Osteocyte (in vitro differentiated cells): ENCODE measurements around the gene TAF1C. TPM values are rescaled to one million over a fixed set of nuclear protein-coding genes. Genes with fewer than 3 reads are reported as not detected.

Source experiments
- DNase-seq: peaks from one replicate; pipeline ENCODE4 v3.0.0; 2021; ENCODE audit warnings: mixed read lengths; ENCODE audit not compliant: unreplicated experiment; ENCODE audit errors: extremely low spot score
- H3K27ac Mint-ChIP-seq: one replicate; pipeline ENCODE4 v1.8.0; 2021; ENCODE audit warnings: mild to moderate bottlenecking, mixed read lengths; ENCODE audit not compliant: unreplicated experiment
- H3K27me3 Mint-ChIP-seq: one replicate; pipeline ENCODE4 v1.8.0; 2021; ENCODE audit warnings: mixed read lengths; ENCODE audit not compliant: unreplicated experiment
- H3K36me3 Mint-ChIP-seq: one replicate; pipeline ENCODE4 v1.8.0; 2021; ENCODE audit warnings: mixed read lengths; ENCODE audit not compliant: unreplicated experiment
- H3K4me1 Mint-ChIP-seq: one replicate; pipeline ENCODE4 v1.8.0; 2021; ENCODE audit warnings: mixed read lengths; ENCODE audit not compliant: unreplicated experiment
- H3K4me3 Mint-ChIP-seq: one replicate; pipeline ENCODE4 v1.8.0; 2021; ENCODE audit warnings: mild to moderate bottlenecking, moderate library complexity, mixed read lengths; ENCODE audit not compliant: unreplicated experiment
- H3K9me3 Mint-ChIP-seq: one replicate; pipeline ENCODE4 v1.8.0; 2021; ENCODE audit warnings: mixed read lengths; ENCODE audit not compliant: unreplicated experiment
- total RNA-seq: library from RNA; stranded (reverse); gene quantifications from 2 replicates; pipeline ENCODE4 v1.2.1, GENCODE V29; 2021
- TF ChIP-seq, protein P1 (sequence below): fragments of 200-600 bp; sonication (generic); IDR thresholded peaks from 2 replicates; pipeline ENCODE4 v1.5.0; 2021; ENCODE audit warnings: antibody characterized with exemption, mild to moderate bottlenecking, moderate library complexity

Gene TAF1C
- total RNA-seq, 1 donor from 2014 or later = 47.9 TPM

DNA sequence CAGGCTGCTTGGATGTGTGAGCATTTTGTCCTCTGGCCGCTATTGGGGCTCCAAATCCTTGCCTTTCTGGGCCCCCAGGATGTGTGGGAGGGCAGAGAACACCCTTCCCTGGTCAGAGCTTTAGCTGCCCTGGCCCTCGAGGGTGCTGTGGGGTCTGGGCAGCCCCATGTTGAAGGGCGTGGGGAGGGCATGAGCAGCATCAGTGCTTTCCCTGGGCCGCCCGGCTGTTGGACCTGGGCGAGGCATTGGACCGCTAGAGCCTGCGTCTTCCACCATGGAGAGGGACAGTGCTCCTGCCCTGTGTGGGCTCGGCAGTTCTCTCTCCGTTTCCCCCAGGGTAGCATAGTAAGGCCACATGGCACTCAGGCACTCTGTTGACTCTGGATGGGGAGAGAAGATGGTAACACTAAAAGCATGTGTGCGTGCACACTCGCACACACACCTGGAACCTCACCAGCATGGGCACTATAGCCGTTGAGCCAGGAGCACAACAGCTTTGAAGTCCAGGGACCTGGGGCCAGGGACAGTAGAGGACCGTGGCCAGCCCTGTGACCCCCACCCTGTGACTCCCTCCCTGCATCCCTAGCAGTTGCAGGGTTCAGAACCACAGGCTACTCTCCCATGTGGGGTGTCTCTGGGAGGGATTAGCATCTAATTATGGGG, 10.7 kb upstream of the TAF1C start:
- Mint-ChIP-seq H3K4me1 (peaks cover 9% of the 10 kb centered on the region), H3K4me3 (no peak overlapping the region), H3K36me3 (no peaks in the 10 kb centered on the region), H3K9me3 (no peaks in the 10 kb centered on the region), H3K27me3 (peaks cover 48% of the 10 kb centered on the region), H3K27ac (no peak overlapping the region)
- TF ChIP-seq, protein P1, sequence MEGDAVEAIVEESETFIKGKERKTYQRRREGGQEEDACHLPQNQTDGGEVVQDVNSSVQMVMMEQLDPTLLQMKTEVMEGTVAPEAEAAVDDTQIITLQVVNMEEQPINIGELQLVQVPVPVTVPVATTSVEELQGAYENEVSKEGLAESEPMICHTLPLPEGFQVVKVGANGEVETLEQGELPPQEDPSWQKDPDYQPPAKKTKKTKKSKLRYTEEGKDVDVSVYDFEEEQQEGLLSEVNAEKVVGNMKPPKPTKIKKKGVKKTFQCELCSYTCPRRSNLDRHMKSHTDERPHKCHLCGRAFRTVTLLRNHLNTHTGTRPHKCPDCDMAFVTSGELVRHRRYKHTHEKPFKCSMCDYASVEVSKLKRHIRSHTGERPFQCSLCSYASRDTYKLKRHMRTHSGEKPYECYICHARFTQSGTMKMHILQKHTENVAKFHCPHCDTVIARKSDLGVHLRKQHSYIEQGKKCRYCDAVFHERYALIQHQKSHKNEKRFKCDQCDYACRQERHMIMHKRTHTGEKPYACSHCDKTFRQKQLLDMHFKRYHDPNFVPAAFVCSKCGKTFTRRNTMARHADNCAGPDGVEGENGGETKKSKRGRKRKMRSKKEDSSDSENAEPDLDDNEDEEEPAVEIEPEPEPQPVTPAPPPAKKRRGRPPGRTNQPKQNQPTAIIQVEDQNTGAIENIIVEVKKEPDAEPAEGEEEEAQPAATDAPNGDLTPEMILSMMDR = no peak
- no peak for DNase-seq

DNA sequence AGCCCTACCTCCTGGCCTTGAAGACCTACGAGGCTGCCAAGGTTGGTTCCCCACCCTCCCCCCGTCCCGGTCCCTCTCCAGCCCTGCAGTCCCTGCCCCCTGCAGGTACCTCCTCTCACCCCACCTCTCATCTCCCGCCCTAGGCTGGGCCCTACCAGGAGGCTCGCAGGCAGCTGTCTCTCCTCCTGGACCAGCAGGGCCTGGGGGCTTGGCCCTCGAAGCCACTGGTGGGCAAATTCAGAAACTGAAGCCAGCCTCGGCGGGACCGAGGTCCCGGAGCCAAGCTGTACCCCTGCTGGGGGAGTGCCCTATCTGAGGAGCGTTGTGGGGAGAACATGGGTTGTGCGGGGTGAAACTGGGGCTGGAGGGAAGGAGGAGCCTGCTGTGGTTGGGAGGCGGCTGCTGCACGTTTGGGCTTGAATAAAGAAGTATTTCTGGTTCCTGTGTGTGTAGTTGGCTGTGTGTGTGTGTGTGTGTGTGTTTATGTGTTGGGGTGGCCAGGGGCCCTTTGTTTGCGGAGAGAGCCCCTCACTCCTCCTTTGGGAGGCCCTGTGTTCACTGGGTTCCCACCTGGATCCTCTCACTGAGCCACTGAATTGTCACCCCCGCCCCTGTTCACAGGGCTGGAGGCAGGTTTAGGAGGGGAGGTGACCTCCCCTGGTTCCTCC, 10.0 kb upstream of the TAF1C start:
- Mint-ChIP-seq H3K27ac (no peak overlapping the region), H3K4me1 (peaks cover 9% of the 10 kb centered on the region), H3K4me3 (no peak overlapping the region), H3K36me3 (no peaks in the 10 kb centered on the region), H3K27me3 (peaks cover 43% of the 10 kb centered on the region), H3K9me3 (no peaks in the 10 kb centered on the region)
- TF ChIP-seq, protein P1 = no peak
- no peak for DNase-seq

DNA sequence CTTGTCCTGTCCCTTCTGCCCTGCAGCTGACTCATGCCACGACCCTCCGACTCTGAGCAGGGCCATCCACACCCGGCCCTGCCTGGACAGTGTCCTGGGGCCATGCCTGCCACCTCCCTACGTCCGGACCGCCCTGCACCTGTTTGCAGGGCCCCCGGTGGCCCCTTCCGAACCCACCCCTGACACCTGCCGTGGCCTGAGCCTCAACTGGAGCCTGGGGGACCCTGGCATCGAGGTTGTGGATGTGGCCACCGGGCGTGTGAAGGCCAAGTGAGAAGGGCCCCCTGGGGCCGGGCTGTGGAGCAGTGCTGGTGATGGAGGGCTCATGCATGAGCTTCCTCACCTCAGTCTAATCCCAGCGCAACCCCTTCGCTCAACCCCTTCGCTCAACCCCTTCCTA, 9.2 kb upstream of the TAF1C start:
- no peaks in the 10 kb centered on the region for H3K9me3 Mint-ChIP-seq
- DNase-seq = no peak
- no peak overlapping the region for H3K27ac Mint-ChIP-seq
- peaks cover 40% of the 10 kb centered on the region for H3K27me3 Mint-ChIP-seq
- no peak overlapping the region for H3K4me3 Mint-ChIP-seq
- no peaks in the 10 kb centered on the region for H3K36me3 Mint-ChIP-seq
- TF ChIP-seq, protein P1 = no peak
- peaks cover 9% of the 10 kb centered on the region for H3K4me1 Mint-ChIP-seq

DNA sequence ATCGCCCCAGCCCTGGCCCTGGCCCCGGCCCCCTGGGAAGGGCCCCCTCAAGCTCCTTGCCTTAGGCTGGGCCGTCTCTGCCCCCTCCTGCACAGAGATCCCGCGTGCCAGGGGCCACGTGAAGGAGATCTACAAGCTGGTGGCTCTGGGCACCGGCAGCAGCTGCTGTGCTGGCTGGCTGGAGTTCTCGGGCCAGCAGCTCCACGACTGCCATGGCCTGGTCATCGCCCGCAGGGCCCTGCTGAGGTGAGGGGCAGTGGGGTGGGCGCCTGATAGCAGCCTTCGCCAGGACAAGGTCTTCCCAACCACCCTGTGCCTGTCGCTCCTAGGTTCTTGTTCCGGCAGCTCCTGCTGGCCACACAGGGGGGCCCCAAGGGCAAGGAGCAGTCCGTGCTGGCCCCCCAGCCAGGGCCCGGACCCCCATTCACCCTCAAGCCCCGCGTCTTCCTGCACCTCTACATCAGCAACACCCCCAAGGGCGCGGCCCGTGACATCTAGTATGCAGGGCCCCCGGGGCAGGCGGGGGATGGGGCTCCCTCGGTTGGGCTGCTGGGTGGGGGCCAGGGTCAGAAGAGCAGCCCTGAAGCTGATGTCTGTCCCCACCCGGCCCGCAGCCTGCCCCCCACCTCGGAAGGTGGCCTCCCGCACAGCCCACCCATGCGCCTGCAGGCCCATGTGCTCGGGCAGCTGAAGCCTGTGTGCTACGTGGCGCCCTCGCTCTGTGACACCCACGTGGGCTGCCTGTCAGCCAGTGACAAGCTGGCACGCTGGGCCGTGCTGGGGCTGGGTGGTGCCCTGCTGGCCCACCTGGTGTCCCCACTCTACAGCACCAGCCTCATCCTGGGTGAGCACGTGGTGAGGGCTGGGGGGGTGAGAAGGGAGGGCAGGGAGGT, 8.6 kb upstream of the TAF1C start:
- TF ChIP-seq, protein P1 = no peak
- peaks cover 9% of the 10 kb centered on the region for H3K4me1 Mint-ChIP-seq
- peaks cover 35% of the 10 kb centered on the region for H3K27me3 Mint-ChIP-seq
- DNase-seq = no peak
- no peak overlapping the region for H3K4me3 Mint-ChIP-seq
- H3K27ac Mint-ChIP-seq = no peak overlapping the region
- no peaks in the 10 kb centered on the region for H3K9me3 Mint-ChIP-seq
- H3K36me3 Mint-ChIP-seq = no peaks in the 10 kb centered on the region
